C4-2B (cell line): ENCODE results near the gene BMP7.

Source experiments
- CTCF ChIP-seq: fragments of 450-650 bp; conservative IDR thresholded peaks from 2 replicates; pipeline ENCODE4 v1.5.1; 2017; ENCODE audit warnings: mild to moderate bottlenecking
- ZFX ChIP-seq: fragments of 450-650 bp; IDR thresholded peaks from 2 replicates; pipeline ENCODE4 v1.6.1; 2017

DNA sequence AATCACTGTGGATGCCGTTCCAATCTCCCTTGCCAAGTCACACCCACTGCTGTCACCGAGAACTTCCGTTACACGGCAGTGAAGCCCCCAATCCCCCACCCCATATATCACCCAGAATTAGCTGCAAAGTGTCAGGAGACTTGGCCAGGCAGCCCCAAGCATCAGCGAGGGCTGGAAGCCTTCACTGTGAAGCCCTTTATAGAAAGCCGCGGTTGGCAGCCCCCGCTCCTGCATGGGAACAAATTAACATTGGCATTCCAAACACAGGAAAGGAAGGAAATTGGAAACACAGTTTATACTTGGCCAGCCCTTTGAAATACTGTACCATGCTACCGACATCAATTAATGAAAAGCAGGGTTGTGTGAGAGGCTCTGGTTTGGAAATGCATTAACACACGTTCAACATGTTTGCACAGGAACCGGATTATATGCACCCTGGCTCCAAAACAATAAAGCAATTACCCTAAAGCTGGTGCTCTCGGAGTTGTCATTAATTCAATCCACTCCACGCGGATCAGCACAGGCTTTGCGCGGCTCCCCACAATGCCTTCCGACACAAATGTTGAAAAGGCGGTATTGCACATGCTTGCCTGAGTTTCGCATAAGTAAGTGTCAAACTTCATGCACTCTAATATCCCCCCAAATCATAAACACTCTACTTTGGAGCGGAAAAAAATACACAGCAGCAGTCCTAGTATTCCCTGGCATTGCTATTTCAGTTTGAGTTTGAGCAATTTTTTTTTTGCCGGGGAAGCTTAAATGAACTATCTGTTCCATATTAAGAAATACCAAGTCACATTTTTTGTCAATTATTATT, 7.1 kb downstream of the BMP7 start:
- no peak for TF ChIP-seq CTCF
- no peak for TF ChIP-seq ZFX
